ENCODE results near the gene UAP1. TPM values are rescaled to one million over a fixed set of nuclear protein-coding genes. Genes with fewer than 3 reads are reported as not detected.

The UAP1 gene
- total and polyA plus RNA-seq, 8 donors, result 38.7 to 53.8 (median 46.6) TPM

- intact Hi-C loops (cut with DNase I), result no loop called here
- no peak for FAIRE-seq
- peaks cover 12 to 29% (median 17%) of the 10 kb centered on the region in 3 donors for H3K4me1 ChIP-seq
Observed at GRCh38 chr1:162561037-162561615, 396 bp upstream of the UAP1 start.

GRCh38 chr1:162562470-162562828 lies 927 bp downstream of the UAP1 start:
- no peak for TF ChIP-seq CTCF (IDR thresholded peaks at IDR 0.05)
- FAIRE-seq (no peak), DNase-seq (peak in 2 of 6 donors; percentile 22 to 25), ATAC-seq (peak in 2 of 4 donors; percentile 5 to 13)
- no peaks in the 10 kb centered on the region for H3K27me3 ChIP-seq
- peaks cover 12 to 29% (median 17%) of the 10 kb centered on the region in 3 donors for H3K4me1 ChIP-seq
- no peaks in the 10 kb centered on the region for H3K36me3 ChIP-seq
- 25 to 30% methylated on average over 5 of the region's 5 CpGs for WGBS, 2 donors
- intact Hi-C loops (cut with DNase I), result no loop called here
- peak overlapping the region; percentile 95 to 98 (median 96) for H3K27ac ChIP-seq
- H3K4me3 ChIP-seq, result peak overlapping the region; percentile 62 to 90 (median 74)
- no peaks in the 10 kb centered on the region for H3K9me3 ChIP-seq

More at GRCh38 chr1:162561037-162561615, 396 bp upstream of the UAP1 start:
- WGBS, 2 donors, result 0 to 1% methylated on average over 53 of the region's 53 CpGs
- ATAC-seq (peak; percentile 89 to 95 (median 90)), DNase-seq (peak; percentile 98 to 99 (median 99))
- Histone ChIP-seq H3K4me3 (peak overlapping the region; percentile 62 to 90 (median 74)), H3K27ac (peak overlapping the region; percentile 95 to 98 (median 96)), H3K27me3 (no peaks in the 10 kb centered on the region), H3K36me3 (no peaks in the 10 kb centered on the region), H3K9me3 (no peaks in the 10 kb centered on the region)
- no peak for TF ChIP-seq CTCF (IDR thresholded peaks at IDR 0.05)

GRCh38 chr1:162564762-162565218 lies 3.3 kb downstream of the UAP1 start:
- H3K4me3 ChIP-seq, result peak overlapping the region in 1 of 4 donors; percentile 65
- H3K36me3 ChIP-seq, result no peaks in the 10 kb centered on the region
- FAIRE-seq (no peak), ATAC-seq (no peak), DNase-seq (no peak)
- H3K27me3 ChIP-seq, result no peaks in the 10 kb centered on the region
- H3K9me3 ChIP-seq, result no peaks in the 10 kb centered on the region
- 46 to 58% methylated on average over 5 of the region's 5 CpGs for WGBS, 2 donors
- TF ChIP-seq CTCF (IDR thresholded peaks at IDR 0.05), result no peak
- peaks cover 16 to 41% (median 18%) of the 10 kb centered on the region in 3 donors for H3K4me1 ChIP-seq
- intact Hi-C loops (cut with DNase I), result no loop called here
- peak overlapping the region in 1 of 4 donors; percentile 40 for H3K27ac ChIP-seq

- no peak for FAIRE-seq
- no peaks in the 10 kb centered on the region for H3K9me3 ChIP-seq
- DNase-seq, result no peak
- intact Hi-C loops (cut with DNase I), result no loop called here
- no peak for ATAC-seq
- H3K4me3 ChIP-seq, result no peak overlapping the region
- no peaks in the 10 kb centered on the region for H3K36me3 ChIP-seq
- peaks cover 11 to 39% (median 13%) of the 10 kb centered on the region in 3 donors for H3K4me1 ChIP-seq
- H3K27ac ChIP-seq, result no peak overlapping the region
- no peak for TF ChIP-seq CTCF (IDR thresholded peaks at IDR 0.05)
- no peaks in the 10 kb centered on the region for H3K27me3 ChIP-seq
Observed at GRCh38 chr1:162565460-162565859, 3.9 kb downstream of the UAP1 start.

- DNase-seq, result no peak
- Histone ChIP-seq H3K4me1 (peaks cover 18 to 50% (median 25%) of the 10 kb centered on the region in 3 donors), H3K9me3 (no peaks in the 10 kb centered on the region), H3K4me3 (no peak overlapping the region), H3K27me3 (no peaks in the 10 kb centered on the region), H3K27ac (no peak overlapping the region), H3K36me3 (no peaks in the 10 kb centered on the region)
- intact Hi-C loops (cut with DNase I), result no loop called here
- FAIRE-seq, result no peak
- ATAC-seq, result no peak
- no peak for TF ChIP-seq CTCF (IDR thresholded peaks at IDR 0.05)
- 88 to 94% methylated on average over 1 of the region's 1 CpG for WGBS, 2 donors
Observed at GRCh38 chr1:162566870-162567269, 5.3 kb downstream of the UAP1 start.
